HG03354 (cell line): ENCODE measurements around the gene ENGASE.

Experiments
- ATAC-seq: cut with Tn5 transposase; IDR thresholded peaks from one replicate; pipeline ENCODE4 v1.9.1; 2021; ENCODE audit warnings: mild to moderate bottlenecking; ENCODE audit not compliant: unreplicated experiment, poor library complexity, severe bottlenecking

Gene ENGASE

GRCh38 chr17:79130536-79131273 is 56.1 kb downstream of the ENGASE start:
- no peak for ATAC-seq

DNA sequence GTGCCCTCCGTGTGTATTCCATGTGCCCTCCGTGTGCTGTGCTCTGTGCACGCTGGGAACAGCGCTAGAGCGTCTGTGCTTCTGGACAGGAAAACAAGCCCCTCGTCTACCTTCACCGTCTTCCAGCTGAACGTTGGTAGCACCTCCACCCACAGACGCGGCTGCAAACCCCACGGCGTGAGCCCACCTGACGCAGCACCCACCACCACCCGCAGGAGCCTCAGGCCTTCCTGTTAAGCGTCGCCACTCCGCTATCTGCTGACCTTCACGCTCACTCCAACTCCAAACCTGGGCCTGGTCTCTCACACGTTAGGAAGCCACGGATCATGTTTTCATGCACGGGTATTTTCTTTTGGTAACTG is 56.6 kb downstream of the ENGASE start:
- no peak for ATAC-seq

- ATAC-seq, result no peak
Measured at GRCh38 chr17:79131701-79132100, 57.1 kb downstream of the ENGASE start.

DNA sequence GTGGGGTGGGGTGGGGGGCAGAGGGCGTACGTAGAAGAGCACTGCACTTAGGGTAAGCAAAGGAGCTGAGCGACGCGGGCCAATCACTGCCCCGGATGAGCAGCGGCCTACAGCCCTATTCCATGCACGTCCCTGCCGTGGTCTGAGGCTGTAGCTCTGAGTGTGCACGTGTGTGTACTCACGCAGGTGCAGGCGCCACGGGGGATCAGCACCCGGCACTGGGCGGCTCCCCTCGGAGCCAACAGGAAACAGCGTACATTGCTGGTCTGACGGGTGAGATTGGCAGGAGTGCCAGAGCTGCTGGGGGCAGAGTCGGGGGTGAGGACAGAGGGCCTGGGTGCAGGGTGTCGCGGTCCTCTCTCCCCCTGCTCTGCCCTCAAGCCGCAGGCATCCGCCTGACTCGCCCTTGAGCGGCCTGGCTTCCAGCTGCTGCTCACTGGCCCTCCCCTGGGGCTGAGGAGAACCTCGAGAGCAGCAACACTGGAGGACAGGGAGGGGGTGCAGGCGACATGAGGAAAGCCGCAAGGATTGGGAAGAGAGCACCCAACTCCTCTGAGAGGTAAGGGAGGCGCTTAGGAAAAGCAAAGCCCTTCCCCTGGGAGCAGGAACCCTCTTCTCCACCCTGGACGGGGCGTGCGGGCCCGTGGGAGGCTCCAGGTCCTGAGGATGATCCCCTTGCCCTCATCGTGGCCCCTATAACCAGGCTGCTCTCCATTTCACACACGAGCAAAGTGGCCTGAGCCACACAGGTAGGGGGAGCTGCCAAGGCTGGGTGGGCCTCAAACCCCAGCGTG is 57.8 kb downstream of the ENGASE start:
- no peak for ATAC-seq

- no peak for ATAC-seq
Measured at GRCh38 chr17:79133214-79133613, 58.6 kb downstream of the ENGASE start.

DNA sequence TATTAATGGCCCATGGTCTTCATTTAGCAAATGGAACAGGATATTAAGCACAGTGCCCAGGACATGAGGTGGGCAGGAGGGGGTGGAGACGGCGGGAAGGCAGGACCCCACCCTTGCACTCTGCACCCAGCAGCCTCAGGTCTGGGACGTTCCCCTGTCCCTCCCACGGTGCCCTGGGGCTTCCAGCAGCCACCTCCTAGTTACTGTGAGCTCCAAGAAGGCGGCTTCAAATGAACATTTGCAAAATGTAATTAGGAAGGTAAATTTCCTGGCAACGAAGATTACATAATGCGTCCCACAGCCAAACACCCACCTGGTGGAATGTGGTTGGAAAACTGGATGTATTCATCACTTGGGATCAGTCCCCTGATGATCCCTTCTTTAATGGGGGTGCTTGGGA is 59.4 kb downstream of the ENGASE start:
- no peak for ATAC-seq

GRCh38 chr17:79135011-79135410 is 60.4 kb downstream of the ENGASE start:
- ATAC-seq, result no peak

DNA sequence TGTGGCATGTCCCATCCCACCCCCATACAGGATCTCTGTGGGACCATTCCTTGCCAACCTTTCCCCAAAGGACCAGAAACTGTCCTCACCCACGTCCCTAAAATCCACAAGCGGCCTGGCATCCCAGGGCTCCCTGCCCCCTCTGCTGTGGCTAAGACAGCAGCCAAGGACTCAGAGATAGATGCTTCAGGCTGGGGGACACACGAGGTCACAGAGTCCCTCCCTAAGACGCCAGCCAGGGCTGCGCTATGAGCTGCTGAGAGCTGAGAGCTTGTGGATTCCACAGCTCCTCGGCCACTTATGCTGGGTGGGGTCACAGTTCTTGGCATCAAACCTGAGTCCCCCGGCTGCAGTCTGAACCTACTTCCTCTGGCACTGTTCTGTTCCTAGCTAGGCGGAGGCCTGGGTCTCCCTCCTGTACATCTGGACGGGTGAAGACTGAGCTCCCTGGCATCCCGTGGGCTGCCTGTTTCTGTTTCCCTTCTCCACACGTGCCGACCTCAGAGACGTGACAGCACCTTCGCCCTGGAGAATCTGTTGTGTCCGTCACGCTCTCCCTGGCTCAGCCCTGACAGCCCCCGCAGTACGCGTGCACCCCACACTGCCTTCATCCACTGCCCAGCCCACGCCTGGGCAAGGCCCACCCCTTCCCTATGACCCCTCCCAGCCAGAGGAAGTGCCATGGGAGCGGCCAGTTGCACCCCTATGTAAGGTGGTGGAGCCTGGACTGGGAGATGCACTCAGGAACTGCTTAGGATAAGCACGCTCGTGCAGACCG is 61.2 kb downstream of the ENGASE start:
- ATAC-seq, result no peak
